ENCODE measurements around the gene RGMB.
A peak's percentile ranks its signal among the peaks of the same experiment; 100 is the strongest.

DNA sequence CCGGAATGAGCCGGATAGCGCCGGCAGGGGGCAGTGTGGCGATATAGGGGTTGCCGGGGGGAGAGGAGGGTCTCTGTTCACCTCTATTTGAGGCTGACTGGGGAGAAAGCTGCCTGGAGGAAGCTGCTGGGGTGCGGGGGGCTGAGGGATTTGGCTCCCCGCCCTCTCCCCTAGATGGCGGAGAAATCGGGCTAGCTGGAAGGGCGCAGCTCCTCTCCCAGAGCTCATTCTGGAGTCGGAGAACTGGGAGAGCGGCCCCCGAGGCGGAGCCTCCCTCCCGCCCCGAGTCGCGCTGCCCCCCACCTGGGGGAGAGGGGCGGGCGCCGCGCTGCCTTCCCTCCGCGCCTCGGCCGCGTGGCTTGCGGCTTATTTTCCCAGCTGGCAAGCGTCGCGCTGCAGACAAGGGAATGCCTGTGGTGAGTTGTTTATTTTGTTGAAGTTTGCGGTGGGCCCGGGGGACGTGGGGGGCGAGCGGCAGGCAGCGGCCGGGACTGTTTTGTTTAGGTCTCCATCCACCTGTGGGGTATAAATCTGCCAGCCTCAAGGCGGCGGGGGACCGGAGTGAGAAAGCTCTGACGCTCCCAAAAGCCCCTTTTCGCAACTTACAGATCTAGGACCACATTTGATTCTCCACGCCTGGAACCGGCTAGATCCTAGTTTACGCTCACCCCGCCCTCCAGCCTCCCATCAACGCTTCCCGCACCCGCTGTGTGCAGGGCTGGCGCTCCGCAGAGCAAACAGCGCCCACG, 4.1 kb upstream of the RGMB start:
- TF ChIP-seq, protein P1, sequence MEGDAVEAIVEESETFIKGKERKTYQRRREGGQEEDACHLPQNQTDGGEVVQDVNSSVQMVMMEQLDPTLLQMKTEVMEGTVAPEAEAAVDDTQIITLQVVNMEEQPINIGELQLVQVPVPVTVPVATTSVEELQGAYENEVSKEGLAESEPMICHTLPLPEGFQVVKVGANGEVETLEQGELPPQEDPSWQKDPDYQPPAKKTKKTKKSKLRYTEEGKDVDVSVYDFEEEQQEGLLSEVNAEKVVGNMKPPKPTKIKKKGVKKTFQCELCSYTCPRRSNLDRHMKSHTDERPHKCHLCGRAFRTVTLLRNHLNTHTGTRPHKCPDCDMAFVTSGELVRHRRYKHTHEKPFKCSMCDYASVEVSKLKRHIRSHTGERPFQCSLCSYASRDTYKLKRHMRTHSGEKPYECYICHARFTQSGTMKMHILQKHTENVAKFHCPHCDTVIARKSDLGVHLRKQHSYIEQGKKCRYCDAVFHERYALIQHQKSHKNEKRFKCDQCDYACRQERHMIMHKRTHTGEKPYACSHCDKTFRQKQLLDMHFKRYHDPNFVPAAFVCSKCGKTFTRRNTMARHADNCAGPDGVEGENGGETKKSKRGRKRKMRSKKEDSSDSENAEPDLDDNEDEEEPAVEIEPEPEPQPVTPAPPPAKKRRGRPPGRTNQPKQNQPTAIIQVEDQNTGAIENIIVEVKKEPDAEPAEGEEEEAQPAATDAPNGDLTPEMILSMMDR (conservative IDR thresholded peaks at IDR 0.05 in 1 of 2, IDR thresholded peaks at IDR 0.05 in 1 of 2; ENCODE audit: low read depth in 1 of 2, low read length in 2 of 2), result peak; percentile 55 to 69
- TF ChIP-seq EZH2 (IDR thresholded peaks at IDR 0.05; ENCODE audit: low read length, missing control alignments), result no peak

All from fibroblast of lung (primary cell).